Liver (tissue), 9 donors: ENCODE data around the gene ADNP. TPM values are rescaled to one million over a fixed set of nuclear protein-coding genes. Genes with fewer than 3 reads are reported as not detected.
"Not testable (repeated sequence)": the region's sequence is repeated elsewhere in the genome, so short reads cannot be mapped to it uniquely, and the experiment has no call there.

ENCODE experiments used
- DNase-seq: peaks from one replicate; pipeline ENCODE4 v3.0.0-alpha.2; 2017; ENCODE audit warnings: low spot score
- H3K27ac ChIP-seq, 2 donors: one replicate each; pipeline ENCODE4 v1.7.0; 2013; ENCODE audit warnings: inconsistent platforms in 2 of 2, low read length in 2 of 2, control low read depth in 1 of 2, low read depth in 1 of 2, mild to moderate bottlenecking in 1 of 2
- H3K27me3 ChIP-seq, 4 donors: one replicate each; pipeline versions ENCODE4 v1.6.1 to v1.7.0; 2013; ENCODE audit warnings: low read length in 3 of 4, inconsistent platforms in 1 of 4, mild to moderate bottlenecking in 1 of 4, moderate library complexity in 1 of 4; ENCODE audit not compliant: control insufficient read depth in 4 of 4, insufficient read depth in 4 of 4
- H3K36me3 ChIP-seq, 4 donors: one replicate each; pipeline versions ENCODE4 v1.6.1 to v1.7.0; 2013; ENCODE audit warnings: low read length in 3 of 4, mild to moderate bottlenecking in 3 of 4, low read depth in 1 of 4, moderate library complexity in 1 of 4; ENCODE audit not compliant: control insufficient read depth in 4 of 4, insufficient read depth in 3 of 4
- H3K4me1 ChIP-seq, 4 donors: one replicate each; pipeline versions ENCODE4 v1.6.1 to v1.7.0; 2013; ENCODE audit warnings: low read length in 3 of 4, mild to moderate bottlenecking in 3 of 4, moderate library complexity in 1 of 4; ENCODE audit not compliant: control insufficient read depth in 4 of 4, insufficient read depth in 4 of 4
- H3K4me3 ChIP-seq, 3 donors: one replicate each; pipeline versions ENCODE4 v1.6.1 to v1.7.0; 2013; ENCODE audit warnings: low read length in 3 of 3, control low read depth in 1 of 3, low read depth in 1 of 3, mild to moderate bottlenecking in 1 of 3
- H3K9ac ChIP-seq, 2 donors: one replicate each; pipeline ENCODE4 v1.7.0; 2013; ENCODE audit warnings: low read length in 2 of 2, mild to moderate bottlenecking in 2 of 2, moderate library complexity in 2 of 2, control low read depth in 1 of 2, low read depth in 1 of 2
- H3K9me3 ChIP-seq, 4 donors: one replicate each; pipeline versions ENCODE4 v1.6.1 to v1.7.0; 2013; ENCODE audit warnings: low read length in 3 of 4; ENCODE audit not compliant: control insufficient read depth in 4 of 4
- EGR1 ChIP-seq, 2 donors: IDR thresholded peaks; 2 replicates each; pipeline ENCODE4 v1.6.1; 2016 to 2018; ENCODE audit warnings: antibody characterized with exemption in 2 of 2, low read depth in 2 of 2
- FOXA1 ChIP-seq: IDR thresholded peaks from 2 replicates; pipeline ENCODE4 v1.6.1; 2016; ENCODE audit warnings: antibody characterized with exemption
- FOXA2 ChIP-seq: IDR thresholded peaks from 2 replicates; pipeline ENCODE4 v1.6.1; 2016; ENCODE audit warnings: antibody characterized with exemption
- GABPA ChIP-seq, 2 donors: IDR thresholded peaks in 1 of 2; conservative IDR thresholded peaks in 1 of 2; 2 replicates each; pipeline ENCODE4 v1.6.1; 2016; ENCODE audit warnings: antibody characterized with exemption in 2 of 2, mild to moderate bottlenecking in 1 of 2, moderate library complexity in 1 of 2
- NR2F2 ChIP-seq: IDR thresholded peaks from 2 replicates; pipeline ENCODE4 v1.6.1; 2016; ENCODE audit warnings: antibody characterized with exemption
- RXRA ChIP-seq, 2 donors: IDR thresholded peaks; 2 replicates each; pipeline ENCODE4 v1.6.1; 2017 to 2018; ENCODE audit warnings: antibody characterized with exemption in 2 of 2, mild to moderate bottlenecking in 1 of 2
- SP1 ChIP-seq: IDR thresholded peaks from 2 replicates; pipeline ENCODE4 v1.6.1; 2018; ENCODE audit warnings: antibody characterized with exemption, mild to moderate bottlenecking
- TAF1 ChIP-seq: conservative IDR thresholded peaks from 2 replicates; pipeline ENCODE4 v1.6.1; 2016; ENCODE audit warnings: antibody characterized with exemption, mild to moderate bottlenecking
- YY1 ChIP-seq: IDR thresholded peaks from 2 replicates; pipeline ENCODE4 v1.6.1; 2016; ENCODE audit warnings: antibody characterized with exemption, mild to moderate bottlenecking
- WGBS: extraction: QIAGEN DNeasy Blood & Tissue Kit; methylation state at CpG from one replicate; pipeline ENCODE4 v1.1.7; 2013; 5-methylcytosine and 5-hydroxymethylcytosine counted together
- polyA plus RNA-seq, 2 donors: library from polyadenylated mRNA; stranded (reverse) in 1 of 2; unstranded in 1 of 2; fragments of 200-250 nt in 1 of 2; fragments of >200 nt in 1 of 2; fragmentation: Nextera tagmentation in 1 of 2; extraction: Ambion mirVana in 1 of 2; gene quantifications; one replicate each; pipeline versions ENCODE4 v1.2.1 to v1.2.3, GENCODE V29; 2013 to 2015
- total RNA-seq, 2 donors: library from RNA; depleted of rRNA; stranded (reverse); fragments of >200 nt; gene quantifications; one replicate each; pipeline ENCODE4 v1.2.3, GENCODE V29; 2014
- TF ChIP-seq, protein P1 (sequence below): IDR thresholded peaks from 2 replicates; pipeline ENCODE4 v1.6.1; 2016; ENCODE audit warnings: antibody characterized with exemption
- TF ChIP-seq, protein P2 (sequence below): fragments of 150-350 bp; IDR thresholded peaks from 2 replicates; pipeline ENCODE4 v1.5.1; 2017; ENCODE audit warnings: improper control_type of control experiment, low read depth, low read length; ENCODE audit not compliant: missing input control
- TF ChIP-seq, protein P3 (sequence below): IDR thresholded peaks from 2 replicates; pipeline ENCODE4 v1.6.1; 2016; ENCODE audit warnings: antibody characterized with exemption
- TF ChIP-seq, protein P4 (sequence below): IDR thresholded peaks from 2 replicates; pipeline ENCODE4 v1.6.1; 2016; ENCODE audit warnings: antibody characterized with exemption, mild to moderate bottlenecking
- TF ChIP-seq, protein P5 (sequence below): IDR thresholded peaks from 2 replicates; pipeline ENCODE4 v1.6.1; 2016; ENCODE audit warnings: antibody characterized with exemption
- donor health status: healthy.
- donor health status: healthy.
- donor health status: healthy.
- donor health status: healthy.
- donor health status: healthy.

ADNP gene
- total and polyA plus RNA-seq, 4 donors: 9.3 to 25.4 (median 20.1) TPM

DNA sequence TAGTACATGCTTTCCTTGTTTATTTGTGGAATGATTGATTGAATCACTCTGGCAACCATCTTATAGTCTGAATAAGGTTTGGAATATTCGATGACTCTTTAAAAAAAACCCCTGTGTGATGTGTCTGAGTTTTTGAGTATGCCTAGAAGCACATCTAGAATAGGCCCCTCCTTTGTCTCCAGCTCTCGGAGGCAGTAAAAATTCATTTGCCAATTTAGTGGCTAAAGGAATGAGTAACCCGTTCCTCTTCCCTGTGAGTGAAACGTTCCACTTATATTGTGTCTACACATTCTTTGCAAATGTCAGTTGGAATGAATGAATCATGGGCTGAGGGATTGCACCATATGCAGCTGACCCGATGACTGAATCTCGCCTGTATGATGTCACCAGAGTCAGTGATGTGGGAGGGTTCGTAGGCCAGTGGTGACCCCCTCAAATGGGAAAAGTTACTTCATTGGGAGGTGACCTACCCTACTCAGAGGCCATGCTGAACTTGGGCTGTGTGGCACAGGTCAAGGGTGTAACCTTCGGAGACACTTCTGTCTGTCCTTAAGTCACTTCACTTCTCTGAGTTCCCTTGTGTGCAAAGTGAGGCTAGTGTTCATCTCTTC is 48.9 kb upstream of the ADNP start:
- Histone ChIP-seq H3K4me1 (peaks cover 0 to 11% (median 4%) of the 10 kb centered on the region in 4 donors), H3K36me3 (no peaks in the 10 kb centered on the region), H3K27me3 (peaks cover 0 to 4% (median 0%) of the 10 kb centered on the region in 4 donors), H3K27ac (no peak overlapping the region), H3K4me3 (no peak overlapping the region), H3K9ac (no peak overlapping the region), H3K9me3 (no peaks in the 10 kb centered on the region)
- TF ChIP-seq FOXA2 (no peak), YY1 (no peak), NR2F2 (no peak), GABPA (IDR thresholded peaks at IDR 0.05 in 1 of 2, conservative IDR thresholded peaks at IDR 0.05 in 1 of 2) (no peak), SP1 (no peak), FOXA1 (no peak), TAF1 (no peak), EGR1 (IDR thresholded peaks at IDR 0.05; ENCODE audit: low read depth in 2 of 2) (no peak), RXRA (IDR thresholded peaks at IDR 0.05) (no peak)
- TF ChIP-seq, protein P1, sequence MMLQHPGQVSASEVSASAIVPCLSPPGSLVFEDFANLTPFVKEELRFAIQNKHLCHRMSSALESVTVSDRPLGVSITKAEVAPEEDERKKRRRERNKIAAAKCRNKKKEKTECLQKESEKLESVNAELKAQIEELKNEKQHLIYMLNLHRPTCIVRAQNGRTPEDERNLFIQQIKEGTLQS: no peak
- TF ChIP-seq, protein P2, sequence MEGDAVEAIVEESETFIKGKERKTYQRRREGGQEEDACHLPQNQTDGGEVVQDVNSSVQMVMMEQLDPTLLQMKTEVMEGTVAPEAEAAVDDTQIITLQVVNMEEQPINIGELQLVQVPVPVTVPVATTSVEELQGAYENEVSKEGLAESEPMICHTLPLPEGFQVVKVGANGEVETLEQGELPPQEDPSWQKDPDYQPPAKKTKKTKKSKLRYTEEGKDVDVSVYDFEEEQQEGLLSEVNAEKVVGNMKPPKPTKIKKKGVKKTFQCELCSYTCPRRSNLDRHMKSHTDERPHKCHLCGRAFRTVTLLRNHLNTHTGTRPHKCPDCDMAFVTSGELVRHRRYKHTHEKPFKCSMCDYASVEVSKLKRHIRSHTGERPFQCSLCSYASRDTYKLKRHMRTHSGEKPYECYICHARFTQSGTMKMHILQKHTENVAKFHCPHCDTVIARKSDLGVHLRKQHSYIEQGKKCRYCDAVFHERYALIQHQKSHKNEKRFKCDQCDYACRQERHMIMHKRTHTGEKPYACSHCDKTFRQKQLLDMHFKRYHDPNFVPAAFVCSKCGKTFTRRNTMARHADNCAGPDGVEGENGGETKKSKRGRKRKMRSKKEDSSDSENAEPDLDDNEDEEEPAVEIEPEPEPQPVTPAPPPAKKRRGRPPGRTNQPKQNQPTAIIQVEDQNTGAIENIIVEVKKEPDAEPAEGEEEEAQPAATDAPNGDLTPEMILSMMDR: no peak
- TF ChIP-seq, protein P3, sequence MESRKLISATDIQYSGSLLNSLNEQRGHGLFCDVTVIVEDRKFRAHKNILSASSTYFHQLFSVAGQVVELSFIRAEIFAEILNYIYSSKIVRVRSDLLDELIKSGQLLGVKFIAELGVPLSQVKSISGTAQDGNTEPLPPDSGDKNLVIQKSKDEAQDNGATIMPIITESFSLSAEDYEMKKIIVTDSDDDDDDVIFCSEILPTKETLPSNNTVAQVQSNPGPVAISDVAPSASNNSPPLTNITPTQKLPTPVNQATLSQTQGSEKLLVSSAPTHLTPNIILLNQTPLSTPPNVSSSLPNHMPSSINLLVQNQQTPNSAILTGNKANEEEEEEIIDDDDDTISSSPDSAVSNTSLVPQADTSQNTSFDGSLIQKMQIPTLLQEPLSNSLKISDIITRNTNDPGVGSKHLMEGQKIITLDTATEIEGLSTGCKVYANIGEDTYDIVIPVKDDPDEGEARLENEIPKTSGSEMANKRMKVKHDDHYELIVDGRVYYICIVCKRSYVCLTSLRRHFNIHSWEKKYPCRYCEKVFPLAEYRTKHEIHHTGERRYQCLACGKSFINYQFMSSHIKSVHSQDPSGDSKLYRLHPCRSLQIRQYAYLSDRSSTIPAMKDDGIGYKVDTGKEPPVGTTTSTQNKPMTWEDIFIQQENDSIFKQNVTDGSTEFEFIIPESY: no peak
- TF ChIP-seq, protein P4, sequence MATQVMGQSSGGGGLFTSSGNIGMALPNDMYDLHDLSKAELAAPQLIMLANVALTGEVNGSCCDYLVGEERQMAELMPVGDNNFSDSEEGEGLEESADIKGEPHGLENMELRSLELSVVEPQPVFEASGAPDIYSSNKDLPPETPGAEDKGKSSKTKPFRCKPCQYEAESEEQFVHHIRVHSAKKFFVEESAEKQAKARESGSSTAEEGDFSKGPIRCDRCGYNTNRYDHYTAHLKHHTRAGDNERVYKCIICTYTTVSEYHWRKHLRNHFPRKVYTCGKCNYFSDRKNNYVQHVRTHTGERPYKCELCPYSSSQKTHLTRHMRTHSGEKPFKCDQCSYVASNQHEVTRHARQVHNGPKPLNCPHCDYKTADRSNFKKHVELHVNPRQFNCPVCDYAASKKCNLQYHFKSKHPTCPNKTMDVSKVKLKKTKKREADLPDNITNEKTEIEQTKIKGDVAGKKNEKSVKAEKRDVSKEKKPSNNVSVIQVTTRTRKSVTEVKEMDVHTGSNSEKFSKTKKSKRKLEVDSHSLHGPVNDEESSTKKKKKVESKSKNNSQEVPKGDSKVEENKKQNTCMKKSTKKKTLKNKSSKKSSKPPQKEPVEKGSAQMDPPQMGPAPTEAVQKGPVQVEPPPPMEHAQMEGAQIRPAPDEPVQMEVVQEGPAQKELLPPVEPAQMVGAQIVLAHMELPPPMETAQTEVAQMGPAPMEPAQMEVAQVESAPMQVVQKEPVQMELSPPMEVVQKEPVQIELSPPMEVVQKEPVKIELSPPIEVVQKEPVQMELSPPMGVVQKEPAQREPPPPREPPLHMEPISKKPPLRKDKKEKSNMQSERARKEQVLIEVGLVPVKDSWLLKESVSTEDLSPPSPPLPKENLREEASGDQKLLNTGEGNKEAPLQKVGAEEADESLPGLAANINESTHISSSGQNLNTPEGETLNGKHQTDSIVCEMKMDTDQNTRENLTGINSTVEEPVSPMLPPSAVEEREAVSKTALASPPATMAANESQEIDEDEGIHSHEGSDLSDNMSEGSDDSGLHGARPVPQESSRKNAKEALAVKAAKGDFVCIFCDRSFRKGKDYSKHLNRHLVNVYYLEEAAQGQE: no peak
- TF ChIP-seq, protein P5, sequence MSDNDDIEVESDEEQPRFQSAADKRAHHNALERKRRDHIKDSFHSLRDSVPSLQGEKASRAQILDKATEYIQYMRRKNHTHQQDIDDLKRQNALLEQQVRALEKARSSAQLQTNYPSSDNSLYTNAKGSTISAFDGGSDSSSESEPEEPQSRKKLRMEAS: no peak
- WGBS: 74% methylated on average over 8 of the region's 8 CpGs
- DNase-seq: no peak

DNA sequence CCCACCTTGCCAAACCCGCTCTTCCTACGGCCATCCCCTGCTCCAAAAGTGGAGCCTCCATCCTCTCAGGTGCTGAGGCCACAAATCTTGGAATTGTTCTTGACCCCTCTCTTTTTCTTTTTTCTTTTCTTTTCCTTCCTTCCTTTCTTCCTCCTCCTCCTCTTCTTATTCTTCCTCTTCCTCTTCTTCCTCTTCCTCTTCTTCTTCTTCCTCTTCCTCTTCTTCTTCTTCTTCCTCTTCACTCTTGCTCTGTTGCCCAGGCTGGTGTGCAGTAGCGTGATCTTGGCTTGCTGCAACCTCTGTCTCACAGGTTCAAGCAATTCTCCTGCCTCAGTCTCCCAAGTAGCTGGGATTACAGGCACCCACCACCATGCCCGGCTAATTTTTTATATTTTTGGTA is 47.3 kb upstream of the ADNP start:
- H3K9me3 ChIP-seq, H3K27me3 ChIP-seq: not testable (repeated sequence)
- WGBS: 91% methylated on average over 4 of the region's 4 CpGs

More for the DNA sequence above, 47.3 kb upstream of the ADNP start:
- DNase-seq, H3K27ac ChIP-seq, H3K4me3 ChIP-seq, H3K36me3 ChIP-seq, H3K4me1 ChIP-seq, H3K9ac ChIP-seq: not testable (repeated sequence)
